Measurements from ENCODE around the gene PDZK1IP1.
A peak's percentile ranks its signal among the peaks of the same experiment; 100 is the strongest.
"Not testable (repeated sequence)": the region's sequence is repeated elsewhere in the genome, so short reads cannot be mapped to it uniquely, and the experiment has no call there.

Gene PDZK1IP1

GRCh38 chr1:47179017-47179987 is 10.5 kb downstream of the PDZK1IP1 start:
- DNase-seq = peak; percentile 62

DNA sequence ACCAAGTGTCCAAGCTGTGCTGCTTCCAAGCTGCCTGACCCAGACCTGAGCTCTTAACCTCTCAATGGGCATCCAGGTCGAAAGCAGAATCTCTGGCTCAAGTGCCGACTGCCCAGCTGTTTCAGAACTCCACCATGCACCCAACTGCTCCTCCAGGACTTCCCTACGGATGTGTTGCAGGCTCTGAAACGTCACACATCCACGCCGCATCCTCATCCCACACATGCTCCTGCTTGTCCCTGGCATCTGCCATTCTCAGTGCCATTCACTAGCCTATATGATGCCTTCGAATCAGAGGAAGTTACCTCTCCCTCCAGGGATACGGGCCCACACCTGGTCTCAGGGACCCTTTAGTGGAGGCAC is 11.2 kb downstream of the PDZK1IP1 start:
- no peak for DNase-seq

DNA sequence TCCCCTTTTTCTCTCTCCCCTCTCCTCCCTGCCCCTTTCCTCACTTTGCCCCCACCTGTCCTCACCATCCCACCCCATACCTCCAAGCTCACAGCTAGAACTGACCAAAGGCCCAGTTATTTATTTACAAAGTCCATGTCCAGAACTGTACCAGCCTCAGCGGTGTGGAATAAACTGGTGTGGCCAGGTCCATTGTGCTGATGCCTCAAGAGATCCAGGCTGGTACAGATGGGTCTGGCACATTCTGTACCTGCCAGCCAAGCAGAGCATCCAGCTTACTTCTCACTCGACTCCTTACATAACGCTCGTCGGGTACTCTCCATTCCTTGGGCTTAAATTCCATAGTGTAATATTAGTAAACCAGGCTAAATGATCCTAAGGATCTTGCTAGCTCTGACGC is 11.8 kb downstream of the PDZK1IP1 start:
- no peak for DNase-seq

- no peak for DNase-seq
Measured at GRCh38 chr1:47175227-47175934, 14.5 kb downstream of the PDZK1IP1 start.

DNA sequence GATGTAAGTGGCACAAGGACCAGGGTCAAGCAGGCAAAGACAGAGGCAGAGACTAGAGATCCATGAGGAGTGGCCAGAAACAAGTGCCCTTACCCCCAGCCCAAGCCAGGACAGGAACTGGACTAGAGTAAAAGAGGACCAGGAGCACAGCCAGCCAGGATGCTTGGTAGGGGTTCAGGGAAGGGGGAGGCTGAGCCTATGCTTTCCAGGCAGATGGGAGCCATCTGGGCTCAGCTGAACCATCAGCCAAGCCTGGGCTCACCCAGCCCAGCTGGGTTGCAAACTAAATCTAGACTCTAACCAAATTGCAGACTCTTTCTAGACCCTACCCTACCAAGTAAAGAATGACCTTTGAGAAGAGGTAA is 15.2 kb downstream of the PDZK1IP1 start:
- DNase-seq = no peak

- no peak for DNase-seq
Measured at GRCh38 chr1:47172782-47173181, 17.1 kb downstream of the PDZK1IP1 start.

DNA sequence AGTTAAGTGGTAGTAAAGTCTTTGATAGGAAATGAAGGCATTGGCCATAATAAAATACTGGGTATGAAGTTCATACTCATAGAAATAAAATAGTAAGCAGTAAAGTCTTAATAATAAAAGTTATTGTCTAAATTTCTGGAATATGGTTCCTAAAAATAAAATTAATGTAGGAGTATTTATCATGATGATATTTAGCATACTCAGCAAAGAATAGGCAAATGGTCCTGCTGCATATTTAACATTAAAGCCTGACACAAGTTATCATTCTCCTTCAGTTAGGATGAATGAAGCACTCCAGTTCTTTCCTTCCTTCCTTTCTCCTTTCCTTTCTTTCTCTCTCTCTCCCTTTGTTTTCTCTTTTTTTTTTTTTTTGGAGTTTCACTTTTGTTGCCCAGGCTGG is 25.3 kb downstream of the PDZK1IP1 start:
- DNase-seq = no peak

DNA sequence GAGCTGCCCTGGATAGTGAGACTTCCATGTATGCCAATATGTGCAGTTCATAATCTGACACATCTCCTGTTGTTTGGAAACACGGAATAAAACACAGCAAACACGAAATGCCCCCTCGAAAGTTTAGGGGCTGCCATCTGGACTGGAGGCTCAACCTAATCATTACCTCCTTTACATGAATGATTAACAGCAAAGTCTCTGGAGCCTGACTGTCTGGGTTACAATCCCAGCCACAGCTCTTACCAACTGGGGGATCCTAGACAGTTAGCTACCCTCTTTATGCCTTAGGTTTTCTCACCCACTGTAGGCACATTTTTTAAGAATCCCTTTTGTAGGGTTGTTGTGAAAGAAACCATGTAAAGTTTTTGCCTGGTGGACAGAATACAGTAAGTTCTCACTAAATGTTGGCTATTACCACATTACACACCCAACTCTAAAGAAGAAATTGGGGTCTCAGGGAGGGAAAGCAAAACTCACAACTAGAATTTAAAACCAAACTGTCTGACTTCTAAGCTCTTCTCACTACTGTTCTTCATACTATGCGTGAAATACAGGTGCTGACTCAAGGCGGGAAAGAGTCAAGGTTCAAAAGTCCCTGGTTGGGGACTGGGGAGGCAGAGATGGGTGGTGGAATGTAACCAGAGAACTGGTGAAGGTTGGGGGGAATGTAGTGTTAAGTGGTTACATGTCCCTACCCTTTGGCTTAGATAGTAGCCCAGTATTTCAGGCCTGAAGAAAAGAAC is 28.4 kb downstream of the PDZK1IP1 start:
- no peak for DNase-seq

- DNase-seq = no peak
Measured at GRCh38 chr1:47160716-47161115, 29.1 kb downstream of the PDZK1IP1 start.

DNA sequence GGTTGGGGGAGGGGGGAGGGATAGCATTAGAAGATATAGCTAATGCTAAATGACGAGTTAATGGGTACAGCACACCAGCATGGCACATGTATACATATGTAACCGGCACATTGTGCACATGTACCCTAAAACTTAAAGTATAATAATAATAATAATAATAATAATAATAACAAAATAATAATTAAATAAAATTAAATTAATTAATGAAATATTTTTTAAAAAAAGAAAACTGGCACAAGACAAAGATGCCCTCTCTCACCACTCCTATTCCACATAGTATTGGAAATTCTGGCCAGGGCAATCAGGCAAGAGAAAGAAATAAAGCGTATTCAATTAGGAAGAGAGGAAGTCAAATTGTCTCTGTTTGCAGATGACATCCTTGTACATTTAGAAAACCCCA is 31.9 kb downstream of the PDZK1IP1 start:
- DNase-seq = not testable (repeated sequence)

DNA sequence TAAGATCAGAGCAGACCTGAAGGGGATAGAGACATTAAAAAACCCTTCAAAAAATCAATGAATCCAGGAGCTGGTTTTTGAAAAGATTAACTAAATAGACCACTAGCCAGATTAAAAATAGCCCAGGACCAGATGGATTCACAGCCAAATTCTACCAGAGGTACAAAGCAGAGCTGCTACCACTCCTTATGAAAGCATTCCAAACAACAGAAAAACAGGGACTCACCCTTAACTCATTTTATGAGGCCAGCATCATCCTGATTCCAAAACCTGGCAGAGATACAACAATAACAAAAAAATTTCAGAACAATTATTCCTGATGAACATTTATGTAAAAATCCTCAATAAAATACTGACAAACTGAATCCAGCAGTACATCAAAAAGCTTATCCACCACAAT is 33.4 kb downstream of the PDZK1IP1 start:
- not testable (repeated sequence) for DNase-seq

- DNase-seq = not testable (repeated sequence)
Measured at GRCh38 chr1:47149162-47149561, 40.7 kb downstream of the PDZK1IP1 start.

- no peak for DNase-seq
Measured at GRCh38 chr1:47147047-47147785, 42.6 kb downstream of the PDZK1IP1 start.

DNA sequence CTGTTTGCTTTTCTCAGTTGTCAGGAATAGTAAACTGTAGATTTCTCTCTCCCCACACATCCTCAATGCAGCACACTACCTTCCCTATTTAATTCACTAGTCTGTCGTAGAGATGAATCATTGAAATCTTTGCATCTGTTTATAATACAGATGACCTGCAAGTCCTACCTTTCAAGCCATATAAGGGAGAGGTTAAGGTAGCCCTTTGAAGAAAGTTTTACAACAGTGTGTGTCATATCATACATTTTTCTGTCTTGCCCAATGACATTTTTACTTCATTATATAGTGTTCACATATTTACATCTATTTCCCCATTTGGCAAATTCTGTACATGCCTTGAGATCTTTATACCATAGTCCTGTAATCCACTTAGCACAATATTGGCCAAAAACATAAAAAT is 43.3 kb downstream of the PDZK1IP1 start:
- DNase-seq = not testable (repeated sequence)

GRCh38 chr1:47143654-47144053 is 46.2 kb downstream of the PDZK1IP1 start:
- DNase-seq = not testable (repeated sequence)

GRCh38 chr1:47140358-47140757 is 49.5 kb downstream of the PDZK1IP1 start:
- DNase-seq = not testable (repeated sequence)

DNA sequence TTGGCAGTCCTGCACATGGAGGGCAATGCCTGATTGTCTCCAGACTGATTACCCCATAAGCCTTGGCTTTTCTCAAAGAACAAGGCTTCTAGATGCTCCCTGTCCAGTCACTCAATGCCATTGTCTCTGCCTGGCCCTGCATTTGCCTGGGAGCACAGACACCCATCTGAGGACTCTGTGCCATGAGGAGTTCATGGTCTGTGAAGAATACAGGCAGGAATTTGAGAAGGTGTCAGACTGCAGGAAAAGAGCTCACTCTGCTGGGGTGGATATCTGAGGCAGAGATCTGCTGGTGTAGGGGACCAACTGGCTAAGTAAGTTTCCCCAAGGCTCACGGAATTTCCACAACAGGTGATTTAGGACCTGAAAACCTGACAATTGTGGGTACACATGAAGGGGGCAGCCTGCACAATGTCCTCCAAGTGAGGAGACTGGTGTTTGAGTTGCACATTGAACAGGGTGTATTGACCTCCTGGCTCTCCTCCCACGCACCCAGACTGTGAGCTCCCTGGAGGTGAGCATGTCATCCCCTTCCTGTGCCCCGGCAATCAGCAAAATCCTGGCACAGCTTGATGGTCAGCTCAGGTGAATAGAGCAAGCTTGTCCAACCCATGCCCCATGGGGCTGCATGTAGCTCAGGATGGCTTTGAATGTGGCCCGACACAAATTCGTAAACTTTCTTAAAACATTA is 51.8 kb downstream of the PDZK1IP1 start:
- DNase-seq = no peak

- no peak for DNase-seq
Measured at GRCh38 chr1:47137198-47137597, 52.6 kb downstream of the PDZK1IP1 start, which contains the start of gene CYP4A22. TSS of gene CYP4A22 (plus strand) at chr1:47137441. CDS start at chr1:47137486, 45 bp downstream.

Measured in NK-92 treated with Interleukin-12 subunit alpha and Interleukin-12 subunit beta, amount 100 ng/mL, for 24 hours (cell line).